Diencephalon (tissue), 1 donor: Measurements from ENCODE around the gene TSEN2. TPM values are rescaled to one million over a fixed set of nuclear protein-coding genes. Genes with fewer than 3 reads are reported as not detected.

Experiments used
- small RNA-seq: library from RNA; depleted of rRNA; stranded (forward); fragments of <200 nt; gene quantifications from one replicate; pipeline ENCODE3, GENCODE V24; 2014
- total RNA-seq: library from RNA; depleted of rRNA; stranded (reverse); fragments of >200 nt; gene quantifications from one replicate; pipeline ENCODE4 v1.2.3, GENCODE V29; 2014

The TSEN2 gene
- 33.4 TPM for total RNA-seq

GRCh38 chr3:12484198-12484982 lies at the start of gene TSEN2:
TSEN2 (plus strand) TSS chr3:12484480; CDS start chr3:12489801, 5,321 bp downstream.

GRCh38 chr3:12545473-12545791 lies 61.2 kb downstream of the TSEN2 start, which contains the start of gene MKRN2OS:
MKRN2OS (minus strand) TSS chr3:12545499; CDS start chr3:12545464, 35 bp downstream.

GRCh38 chr3:12556690-12557472 lies 72.6 kb downstream of the TSEN2 start, which contains the start of gene MKRN2:
MKRN2 (plus strand) TSS chr3:12557087; CDS start chr3:12557151, 64 bp downstream.

Small RNA genes within 50 kb of the gene (small RNA-seq; reads per million reads assigned to genes)
- gene RF00017 = not detected
- gene RNA5SP123 = not detected
- not detected for gene RNU6-377P

Other genes with a start within 250 kb of the TSEN2 start
- gene PPARG, start 195.4 kb upstream of the TSEN2 start, total RNA-seq = 3.0 TPM
- gene MKRN2OS, start 61.0 kb downstream of the TSEN2 start, total RNA-seq = 0.92 TPM
- 34.1 TPM for gene MKRN2, start 72.6 kb downstream of the TSEN2 start, total RNA-seq
- 110 TPM for gene RAF1, start 179.6 kb downstream of the TSEN2 start, total RNA-seq